ENCODE data around the gene GUCY1A1.

GUCY1A1 gene

DNA sequence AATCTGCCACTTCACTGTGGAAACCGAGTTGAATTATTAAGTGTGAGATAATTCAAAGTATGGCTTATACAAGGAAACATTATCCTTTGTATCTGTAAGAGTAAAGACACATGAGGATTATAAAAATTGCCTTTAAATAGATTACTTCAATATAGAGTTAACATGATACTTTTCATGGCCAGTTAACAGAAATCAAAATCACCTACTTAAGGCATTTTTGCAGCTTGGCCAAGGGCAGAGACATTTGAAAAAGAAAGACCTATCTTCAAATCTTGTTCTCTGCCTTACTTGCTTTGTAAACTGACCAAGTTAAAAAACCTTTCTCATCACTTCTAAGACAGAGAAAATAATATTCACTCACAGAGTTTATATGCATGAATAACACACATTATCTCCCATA, 47.3 kb downstream of the GUCY1A1 start:
- no peak for DNase-seq (ENCODE audit: low spot score)
- TF ChIP-seq, protein P1, sequence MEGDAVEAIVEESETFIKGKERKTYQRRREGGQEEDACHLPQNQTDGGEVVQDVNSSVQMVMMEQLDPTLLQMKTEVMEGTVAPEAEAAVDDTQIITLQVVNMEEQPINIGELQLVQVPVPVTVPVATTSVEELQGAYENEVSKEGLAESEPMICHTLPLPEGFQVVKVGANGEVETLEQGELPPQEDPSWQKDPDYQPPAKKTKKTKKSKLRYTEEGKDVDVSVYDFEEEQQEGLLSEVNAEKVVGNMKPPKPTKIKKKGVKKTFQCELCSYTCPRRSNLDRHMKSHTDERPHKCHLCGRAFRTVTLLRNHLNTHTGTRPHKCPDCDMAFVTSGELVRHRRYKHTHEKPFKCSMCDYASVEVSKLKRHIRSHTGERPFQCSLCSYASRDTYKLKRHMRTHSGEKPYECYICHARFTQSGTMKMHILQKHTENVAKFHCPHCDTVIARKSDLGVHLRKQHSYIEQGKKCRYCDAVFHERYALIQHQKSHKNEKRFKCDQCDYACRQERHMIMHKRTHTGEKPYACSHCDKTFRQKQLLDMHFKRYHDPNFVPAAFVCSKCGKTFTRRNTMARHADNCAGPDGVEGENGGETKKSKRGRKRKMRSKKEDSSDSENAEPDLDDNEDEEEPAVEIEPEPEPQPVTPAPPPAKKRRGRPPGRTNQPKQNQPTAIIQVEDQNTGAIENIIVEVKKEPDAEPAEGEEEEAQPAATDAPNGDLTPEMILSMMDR (conservative IDR thresholded peaks at IDR 0.05; ENCODE audit: low read depth) = no peak
- CTCF ChIA-PET = no interaction called here
- H3K27ac ChIP-seq = no peak overlapping the region
- POLR2A ChIA-PET (ENCODE audit: low non-redundant PET) = no interaction called here

DNA sequence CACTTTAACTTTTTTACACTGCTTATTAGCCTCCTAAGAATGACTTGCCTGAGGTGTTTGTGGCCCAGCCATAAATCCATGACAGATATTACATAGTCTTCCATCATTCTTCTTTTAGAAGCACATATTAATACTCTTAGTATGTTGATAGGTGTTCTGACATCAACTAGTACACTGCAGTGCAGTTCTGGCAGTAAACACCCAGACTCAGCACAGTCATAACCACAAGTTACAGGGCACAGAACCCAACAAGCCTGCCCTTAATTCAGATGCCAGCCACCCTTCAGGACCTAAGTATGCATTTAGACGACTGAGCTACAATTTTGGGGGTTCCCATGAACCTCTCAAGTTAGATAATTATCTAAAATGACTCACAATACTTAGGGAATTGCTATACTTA, 55.7 kb downstream of the GUCY1A1 start:
- TF ChIP-seq, protein P1 (conservative IDR thresholded peaks at IDR 0.05; ENCODE audit: low read depth) = no peak
- POLR2A ChIA-PET (ENCODE audit: low non-redundant PET) = no interaction called here
- DNase-seq (ENCODE audit: low spot score) = no peak
- H3K27ac ChIP-seq = no peak overlapping the region
- CTCF ChIA-PET = no interaction called here

DNA sequence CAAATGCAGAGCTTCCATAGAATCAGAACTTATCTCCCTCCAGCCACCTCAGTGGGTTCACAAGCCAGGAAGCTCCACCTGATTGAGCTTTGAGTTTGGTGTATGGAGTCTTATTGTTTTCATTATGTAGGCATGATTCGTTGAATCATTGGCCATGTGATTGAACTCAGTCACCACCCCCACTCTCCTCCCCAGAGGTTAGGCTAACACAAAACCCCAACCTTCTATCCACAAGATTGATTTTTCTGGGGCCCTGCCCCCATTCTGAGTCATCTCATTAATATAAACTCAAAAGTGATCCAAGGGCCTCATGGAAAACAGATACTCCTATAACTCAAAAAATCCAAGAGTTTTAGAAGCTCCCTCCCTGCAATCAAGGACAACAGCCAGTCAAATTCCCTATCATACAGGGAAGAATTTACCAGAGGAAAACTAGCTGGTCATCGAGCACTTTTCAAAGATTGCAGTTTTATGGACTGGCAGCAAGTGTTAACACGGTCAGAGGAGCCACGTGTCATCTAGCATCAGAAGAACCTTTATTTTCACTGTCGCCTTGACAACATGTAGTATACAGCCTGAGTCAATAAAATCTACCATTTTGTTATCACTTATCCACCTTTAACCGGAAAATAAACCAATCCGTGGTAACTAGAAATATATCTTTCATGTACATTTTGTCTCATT, 56.3 kb downstream of the GUCY1A1 start:
- DNase-seq (ENCODE audit: low spot score) = no peak
- H3K27ac ChIP-seq = no peak overlapping the region
- ChIA-PET CTCF (no interaction called here), POLR2A (ENCODE audit: low non-redundant PET) (no interaction called here)
- TF ChIP-seq, protein P1 (conservative IDR thresholded peaks at IDR 0.05; ENCODE audit: low read depth) = no peak

DNA sequence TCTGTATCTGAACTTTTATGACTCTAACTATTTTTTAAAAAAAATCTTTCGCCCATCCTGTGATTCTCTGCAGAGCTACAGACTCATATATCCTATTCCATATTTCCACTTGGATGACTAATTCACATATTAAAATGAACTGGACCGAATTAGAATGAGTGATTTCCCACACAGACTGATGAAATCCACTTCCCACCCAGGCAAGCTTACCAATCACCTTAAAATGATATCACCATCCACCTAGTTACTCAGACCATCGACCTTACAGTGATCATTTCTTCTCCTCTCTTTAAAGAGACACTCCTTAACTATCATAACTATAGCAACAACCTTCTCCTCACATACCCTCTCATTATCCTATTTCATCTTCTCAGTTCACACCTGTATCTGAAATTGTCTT, 58.1 kb downstream of the GUCY1A1 start:
- CTCF ChIA-PET = interaction anchor here (0.7 kb wide), 1 partner anchor 89 kb away, joined by 3 read pairs; no protein-coding TSS in a partner anchor
- DNase-seq (ENCODE audit: low spot score) = no peak
- TF ChIP-seq, protein P1 (conservative IDR thresholded peaks at IDR 0.05; ENCODE audit: low read depth) = no peak
- POLR2A ChIA-PET (ENCODE audit: low non-redundant PET) = no interaction called here
- H3K27ac ChIP-seq = no peak overlapping the region

DNA sequence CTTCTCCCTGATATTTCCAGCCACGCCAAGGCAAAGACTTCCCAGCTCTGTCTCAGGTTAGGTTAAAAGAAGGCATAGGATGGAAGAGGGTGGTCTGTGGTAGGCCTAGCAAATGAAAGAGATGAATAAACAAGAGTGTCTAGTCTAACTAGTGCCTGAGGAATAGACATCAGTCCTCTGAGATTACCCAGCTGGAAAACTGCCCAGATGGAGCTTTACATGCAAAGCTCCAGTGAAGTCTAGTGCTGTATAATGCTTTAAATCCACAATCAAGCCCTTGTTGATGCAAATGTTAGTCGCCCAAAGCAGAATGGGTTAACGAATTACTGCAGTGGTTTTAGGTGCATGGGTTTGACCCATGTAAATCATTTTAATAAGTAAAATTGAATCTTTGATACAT, 67.4 kb downstream of the GUCY1A1 start:
- ChIA-PET POLR2A (ENCODE audit: low non-redundant PET) (no interaction called here), CTCF (interaction anchor here (0.6 kb wide), 1 partner anchor 1157 kb away, joined by 3 read pairs; no protein-coding TSS in a partner anchor)
- no peak overlapping the region for H3K27ac ChIP-seq
- TF ChIP-seq, protein P1 (conservative IDR thresholded peaks at IDR 0.05; ENCODE audit: low read depth) = no peak
- no peak for DNase-seq (ENCODE audit: low spot score)

DNA sequence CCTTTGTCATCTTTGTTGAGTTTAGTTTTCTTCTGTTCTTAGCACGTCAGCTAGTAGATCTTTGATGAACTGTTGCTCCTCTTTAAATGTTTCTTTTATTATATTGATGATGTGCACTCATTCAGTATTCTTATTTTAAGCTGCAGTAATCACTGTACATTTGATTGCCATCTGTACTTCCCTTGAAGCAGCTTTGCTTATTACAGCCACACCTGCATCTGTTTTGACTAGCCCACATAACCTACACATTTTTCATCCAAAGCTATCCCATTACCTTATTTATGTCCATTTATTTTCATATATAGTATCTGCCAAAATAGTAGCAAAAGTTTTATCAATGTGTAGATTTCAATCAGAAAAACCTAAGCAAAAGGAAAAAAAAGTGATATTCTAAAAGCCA, 68.3 kb downstream of the GUCY1A1 start:
- TF ChIP-seq, protein P1 (conservative IDR thresholded peaks at IDR 0.05; ENCODE audit: low read depth) = no peak
- no peak for DNase-seq (ENCODE audit: low spot score)
- ChIA-PET POLR2A (ENCODE audit: low non-redundant PET) (no interaction called here), CTCF (no interaction called here)
- no peak overlapping the region for H3K27ac ChIP-seq

All from RWPE1 (cell line).